Endothelial cell of umbilical vein (primary cell): Measurements from ENCODE around the gene RPH3AL. TPM values are rescaled to one million over a fixed set of nuclear protein-coding genes. Genes with fewer than 3 reads are reported as not detected.

Source experiments
- BruUV-seq: library from RNA; stranded (reverse); fragments of 400-500 nt; replicated peaks from 2 replicates; lab custom pipeline; 2021; lab: Mats Ljungman, UMichigan
- CTCF ChIA-PET: fragments of 300-600, 350-600 bp; sonication (Branson Sonifier 250); formaldehyde crosslinking; loops from one replicate; lab custom pipeline; 2021; ENCODE audit warnings: antibody characterized with exemption, inconsistent platforms; lab: Charles Lee
- POLR2A ChIA-PET: fragments of 300-600, 350-600 bp; sonication (Branson Sonifier 250); formaldehyde crosslinking; loops from one replicate; lab custom pipeline; 2021; ENCODE audit warnings: antibody characterized with exemption, inconsistent platforms; lab: Charles Lee
- DNase-seq: peaks from one replicate; pipeline ENCODE4 v3.0.0-alpha.2; 2011; ENCODE audit warnings: low read depth, low spot score
- FAIRE-seq: peaks from 2 replicates; lab custom pipeline; 2011; peaks lifted over from hg19 to GRCh38; lab: Jason Lieb, UNC
- H2AFZ ChIP-seq: 2 replicates; pipeline ENCODE4 v1.6.0; 2012; ENCODE audit warnings: low read depth, low read length, control low read depth, inconsistent platforms
- H3K27ac ChIP-seq: 2 replicates; pipeline ENCODE4 v1.5.1; 2011; ENCODE audit warnings: low read depth, mild to moderate bottlenecking, control low read depth, low read length, moderate library complexity; ENCODE audit not compliant: insufficient read depth
- H3K27me3 ChIP-seq, 2 experiments: 2 replicates each; pipeline versions ENCODE4 v1.6.0 to v1.6.1; 2011; ENCODE audit warnings: low read length in 2 of 2, mixed read lengths in 1 of 2; ENCODE audit not compliant: control insufficient read depth in 2 of 2, insufficient read depth in 2 of 2
- H3K36me3 ChIP-seq, 2 experiments: 2 replicates in 1 of 2; 3 replicates in 1 of 2; pipeline ENCODE4 v1.5.1; 2011; ENCODE audit warnings: low read length in 2 of 2, mild to moderate bottlenecking in 1 of 2, moderate library complexity in 1 of 2; ENCODE audit not compliant: control insufficient read depth in 2 of 2, insufficient read depth in 2 of 2; ENCODE audit errors: extremely low read depth in 1 of 2
- H3K4me1 ChIP-seq: 3 replicates; pipeline ENCODE4 v1.5.1; 2011; ENCODE audit warnings: mild to moderate bottlenecking, low read length; ENCODE audit not compliant: control insufficient read depth, insufficient read depth; ENCODE audit errors: extremely low read depth
- H3K4me2 ChIP-seq: 2 replicates; pipeline ENCODE4 v1.6.1; 2011; ENCODE audit warnings: low read length, control low read depth, mixed read lengths; ENCODE audit not compliant: insufficient read depth
- H3K4me3 ChIP-seq, 3 experiments: fragments of 200-600 bp in 1 of 3; sonication (generic), shearing (Covaris generic) in 1 of 3; replicated peaks in 1 of 3; 2 replicates each; pipeline ENCODE4 v1.5.1; 2011 to 2016; ENCODE audit warnings: control low read depth in 3 of 3, low read length in 3 of 3, mild to moderate bottlenecking in 2 of 3, inconsistent platforms in 1 of 3, low read depth in 1 of 3, moderate library complexity in 1 of 3; ENCODE audit not compliant: insufficient read depth in 1 of 3
- H3K79me2 ChIP-seq: 2 replicates; pipeline ENCODE4 v1.6.0; 2012; ENCODE audit warnings: low read length, inconsistent platforms; ENCODE audit not compliant: control insufficient read depth, insufficient read depth
- H3K9ac ChIP-seq: replicated peaks from 2 replicates; pipeline ENCODE3; 2011; ENCODE audit warnings: low read length, control low read depth; ENCODE audit not compliant: insufficient read depth; ENCODE audit errors: extremely low read depth
- H3K9me1 ChIP-seq: replicated peaks from 3 replicates; pipeline ENCODE4 v1.6.0; 2011; ENCODE audit warnings: mild to moderate bottlenecking, low read length; ENCODE audit not compliant: control insufficient read depth, insufficient read depth; ENCODE audit errors: extremely low read depth
- H3K9me3 ChIP-seq: replicated peaks from 2 replicates; pipeline ENCODE4 v1.5.1; 2012; ENCODE audit warnings: low read length, inconsistent platforms; ENCODE audit not compliant: control insufficient read depth, insufficient read depth
- H4K20me1 ChIP-seq: replicated peaks from 2 replicates; pipeline ENCODE3; 2011; ENCODE audit warnings: mild to moderate bottlenecking, low read length; ENCODE audit not compliant: control insufficient read depth, insufficient read depth; ENCODE audit errors: extremely low read depth
- JUN ChIP-seq: IDR thresholded peaks from 2 replicates; pipeline ENCODE4 v1.6.1; 2011; ENCODE audit warnings: borderline replicate concordance, low read depth; ENCODE audit not compliant: insufficient read length, insufficient read depth
- MYC ChIP-seq: IDR thresholded peaks from one replicate; pipeline ENCODE4 v1.6.1; 2011; ENCODE audit warnings: mild to moderate bottlenecking, low read depth, low read length
- POLR2A ChIP-seq: IDR thresholded peaks from 2 replicates; pipeline ENCODE4 v1.6.1; 2012; ENCODE audit warnings: low read depth, mild to moderate bottlenecking, control low read depth, low read length
- dilution Hi-C: fragments of 300-500 bp; cut with MboI; formaldehyde crosslinking; loops from one replicate; pipeline ENCODE4 v1.15.0; 2019; ENCODE audit warnings: low sequenced_read_pairs; ENCODE audit not compliant: extremely low pct_ligation_motif_present
- intact Hi-C: fragments of 100-400 bp; cut with micrococcal nuclease; formaldehyde crosslinking; loops from one replicate; pipeline ENCODE4 v1.10.0; 2022
- polyA plus RNA-seq, 4 experiments: library from polyadenylated mRNA; depleted of rRNA in 3 of 4; stranded (reverse) in 3 of 4; unstranded in 1 of 4; fragments of >200 nt; gene quantifications; 2 replicates each; pipeline versions ENCODE4 v1.2.1 to v1.2.3, GENCODE V29; 2011 to 2012; ENCODE audit warnings: missing spikeins in 1 of 4
- total RNA-seq: library from RNA; stranded (reverse); gene quantifications from 2 replicates; pipeline ENCODE4 v1.2.3, GENCODE V29; 2021
- TF ChIP-seq, protein P1 (sequence below), 2 donors: IDR thresholded peaks; 1 replicate in 1 of 2; 2 replicates in 1 of 2; pipeline ENCODE4 v1.5.1; 2011; ENCODE audit warnings: low read length in 2 of 2, mild to moderate bottlenecking in 2 of 2, moderate library complexity in 2 of 2, control low read depth in 1 of 2, inconsistent platforms in 1 of 2, low read depth in 1 of 2; ENCODE audit not compliant: insufficient read depth in 1 of 2; ENCODE audit errors: extremely low read depth in 1 of 2

RPH3AL gene
- total and polyA plus RNA-seq, 2 donors (not counting 3 experiments of a cell fraction or from before 2014, with no cell fraction given), result 4.1 to 7.0 TPM

DNA sequence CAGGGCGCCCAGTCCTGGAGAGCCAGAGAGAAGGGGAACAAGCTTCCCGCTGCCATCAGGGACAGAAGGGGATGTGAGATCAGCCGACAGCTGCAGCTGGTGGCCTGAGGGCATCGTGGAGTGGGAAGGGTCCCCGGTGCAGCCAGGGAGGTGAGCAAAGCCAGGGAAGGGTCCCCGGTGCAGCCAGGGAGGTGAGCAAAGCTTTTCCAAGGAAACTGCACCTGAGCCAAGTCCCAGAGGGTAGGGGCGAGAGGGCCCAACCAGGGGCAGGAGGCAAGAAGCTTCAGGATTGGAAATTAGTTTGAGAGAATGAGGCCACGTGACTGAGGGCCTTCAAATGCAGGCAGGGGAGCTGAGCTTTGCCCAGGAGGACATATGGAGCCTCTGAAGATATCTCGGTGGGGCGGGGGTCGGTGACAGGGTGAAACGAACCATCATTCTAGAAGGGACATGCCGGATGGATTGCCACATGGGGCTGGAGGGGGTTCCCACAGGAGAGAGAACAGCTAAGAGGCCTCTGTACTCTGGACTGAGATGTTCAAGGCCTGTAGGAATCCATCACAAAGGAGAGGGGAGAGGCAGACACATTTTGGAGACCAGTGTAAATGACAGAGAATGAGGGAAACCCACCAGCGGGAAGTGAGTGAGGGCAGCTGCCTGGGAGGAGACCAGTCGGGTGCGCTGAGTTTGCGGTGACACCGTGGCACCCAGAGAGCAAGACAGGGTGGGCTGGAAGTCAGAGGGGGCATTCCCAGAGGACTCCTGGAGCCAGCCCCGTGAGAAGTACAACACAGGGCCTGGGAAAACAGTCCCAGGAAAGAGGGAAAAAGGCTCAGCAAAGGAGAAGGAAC is 31.4 kb upstream of the RPH3AL start:
- TF ChIP-seq, protein P1, sequence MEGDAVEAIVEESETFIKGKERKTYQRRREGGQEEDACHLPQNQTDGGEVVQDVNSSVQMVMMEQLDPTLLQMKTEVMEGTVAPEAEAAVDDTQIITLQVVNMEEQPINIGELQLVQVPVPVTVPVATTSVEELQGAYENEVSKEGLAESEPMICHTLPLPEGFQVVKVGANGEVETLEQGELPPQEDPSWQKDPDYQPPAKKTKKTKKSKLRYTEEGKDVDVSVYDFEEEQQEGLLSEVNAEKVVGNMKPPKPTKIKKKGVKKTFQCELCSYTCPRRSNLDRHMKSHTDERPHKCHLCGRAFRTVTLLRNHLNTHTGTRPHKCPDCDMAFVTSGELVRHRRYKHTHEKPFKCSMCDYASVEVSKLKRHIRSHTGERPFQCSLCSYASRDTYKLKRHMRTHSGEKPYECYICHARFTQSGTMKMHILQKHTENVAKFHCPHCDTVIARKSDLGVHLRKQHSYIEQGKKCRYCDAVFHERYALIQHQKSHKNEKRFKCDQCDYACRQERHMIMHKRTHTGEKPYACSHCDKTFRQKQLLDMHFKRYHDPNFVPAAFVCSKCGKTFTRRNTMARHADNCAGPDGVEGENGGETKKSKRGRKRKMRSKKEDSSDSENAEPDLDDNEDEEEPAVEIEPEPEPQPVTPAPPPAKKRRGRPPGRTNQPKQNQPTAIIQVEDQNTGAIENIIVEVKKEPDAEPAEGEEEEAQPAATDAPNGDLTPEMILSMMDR (IDR thresholded peaks at IDR 0.05; ENCODE audit: extremely low read depth in 1 of 2, insufficient read depth in 1 of 2, low read depth in 1 of 2, low read length in 2 of 2), result no peak
- no peak for TF ChIP-seq POLR2A
- TF ChIP-seq MYC, result no peak
- TF ChIP-seq JUN, result no peak
- Histone ChIP-seq H3K9me1 (no peaks in the 10 kb centered on the region), H3K36me3 (no peaks in the 10 kb centered on the region), H3K9ac (no peak overlapping the region), H3K4me1 (peaks cover 5% of the 10 kb centered on the region), H2AFZ (no peak overlapping the region), H3K4me3 (no peak overlapping the region), H3K9me3 (no peaks in the 10 kb centered on the region), H3K79me2 (no peaks in the 10 kb centered on the region), H3K4me2 (no peak overlapping the region), H3K27ac (no peak overlapping the region), H3K27me3 (no peaks in the 10 kb centered on the region), H4K20me1 (no peaks in the 10 kb centered on the region)
- intact Hi-C loops (loop anchor here (2.0 kb wide), 1 partner anchor 75 kb away; no protein-coding TSS in a partner anchor), dilution Hi-C loops (no loop called here)
- POLR2A ChIA-PET, result interaction anchor here (0.6 kb wide), 2 partner anchors 100 to 218 kb away, joined by 5 to 6 read pairs; no protein-coding TSS in a partner anchor
- DNase-seq (no peak), FAIRE-seq (no peak)
- no TSS peak for BruUV-seq
- CTCF ChIA-PET, result interaction anchor here (0.9 to 1.3 kb wide), 4 partner anchors 28 to 219 kb away, joined by 3 read pairs; no protein-coding TSS in a partner anchor
